Left hindlimb (tissue), 1 donor: ENCODE data around the gene TOGARAM2.

Source experiments
- DNase-seq: peaks from one replicate; pipeline ENCODE4 v3.0.0-alpha.2; 2018

Gene TOGARAM2

DNA sequence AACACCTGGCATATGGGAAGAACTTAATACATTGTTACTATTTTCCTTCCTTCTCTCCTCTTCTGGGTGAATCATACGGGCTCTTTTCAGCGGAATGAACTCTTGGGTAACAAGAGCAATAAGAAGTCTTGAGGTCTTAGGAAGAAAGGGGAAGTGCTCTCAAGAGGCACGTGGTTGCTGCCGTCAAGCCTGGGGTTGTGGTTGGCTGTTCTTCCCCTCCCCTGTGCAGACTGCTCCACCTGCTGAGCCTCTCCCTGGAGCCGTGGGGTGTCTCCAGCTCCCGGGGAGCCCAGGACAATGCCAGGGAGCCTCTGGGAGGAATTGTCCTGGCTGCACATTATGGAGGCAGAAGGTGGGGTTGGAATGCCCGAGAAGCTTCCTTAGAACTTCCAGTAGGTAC, 19.4 kb downstream of the TOGARAM2 start:
- DNase-seq, result no peak

DNA sequence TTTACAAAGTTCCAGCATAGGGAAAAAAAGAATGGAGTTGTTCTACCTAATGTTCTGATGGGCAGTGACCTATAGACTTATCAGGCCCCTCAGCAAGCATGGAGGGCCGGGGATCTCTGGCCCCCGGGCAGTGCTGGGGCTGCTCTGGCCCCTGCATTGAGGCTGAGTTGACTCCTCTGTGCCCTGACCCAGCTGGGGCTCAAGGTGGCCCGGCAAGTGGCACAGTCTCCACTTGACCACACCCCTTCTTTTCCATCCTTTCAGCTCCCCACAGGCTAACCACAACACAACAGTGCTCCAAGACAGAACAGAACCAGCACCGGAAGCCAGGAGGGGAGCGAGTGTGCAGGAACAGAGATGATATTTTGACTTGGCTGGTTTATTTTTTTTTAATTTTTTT, 19.9 kb downstream of the TOGARAM2 start:
- DNase-seq, result no peak

DNA sequence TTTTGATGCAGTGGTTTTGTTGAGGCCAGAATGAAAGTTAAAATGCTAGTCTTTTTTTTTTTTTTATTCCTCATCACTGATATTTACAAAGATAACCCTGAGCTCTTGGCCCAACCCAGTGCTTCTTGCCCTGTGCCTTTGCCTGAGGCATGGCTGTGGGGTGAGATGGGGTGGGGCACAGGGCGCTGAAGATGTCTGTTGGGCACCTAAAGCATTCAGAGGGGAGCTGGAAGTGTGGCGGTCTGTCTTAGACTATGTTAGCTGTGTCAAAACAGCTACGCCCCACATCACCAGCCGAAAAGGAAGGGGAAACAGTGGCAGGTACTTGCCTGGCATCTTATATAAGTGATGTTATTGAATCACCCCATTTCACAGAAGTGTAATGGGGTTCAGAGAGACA, 20.7 kb downstream of the TOGARAM2 start:
- no peak for DNase-seq

DNA sequence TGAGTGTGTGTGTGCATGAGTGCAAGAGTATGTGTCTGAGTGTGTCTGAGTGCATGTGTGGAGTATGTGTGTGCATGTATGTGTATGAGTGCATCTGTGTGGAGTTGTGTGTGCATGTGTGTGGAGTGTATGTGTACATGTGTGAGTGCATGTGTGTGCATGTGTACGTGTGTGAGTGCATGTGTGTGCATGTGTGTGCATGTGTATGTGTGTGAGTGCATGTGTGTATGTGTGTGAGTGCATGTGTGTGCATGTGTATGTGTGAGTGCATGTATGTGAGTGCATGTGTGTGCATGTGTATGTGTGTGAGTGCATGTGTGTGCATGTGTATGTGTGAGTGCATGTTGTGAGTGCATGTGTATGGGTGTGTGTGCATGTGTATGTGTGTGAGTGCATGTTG, 23.7 kb downstream of the TOGARAM2 start:
- DNase-seq, result no peak

DNA sequence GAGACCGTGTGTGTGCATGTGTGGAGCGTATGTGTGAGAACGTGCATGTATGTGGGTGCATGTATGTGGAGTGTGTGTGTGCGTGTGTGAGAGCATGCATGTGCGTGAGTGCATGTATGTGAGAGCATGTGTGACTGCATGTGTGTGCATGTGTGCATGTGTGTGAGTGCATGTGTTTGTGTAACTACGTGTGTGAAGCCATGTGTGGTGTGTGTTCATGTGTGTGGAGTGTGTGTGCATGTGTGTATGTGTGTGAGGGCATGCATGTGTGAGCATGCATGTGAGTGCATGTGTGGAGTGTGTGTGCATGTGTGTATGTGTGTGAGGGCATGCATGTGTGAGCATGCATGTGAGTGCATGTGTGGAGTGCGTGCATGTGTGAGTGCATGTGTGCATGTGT, 24.2 kb downstream of the TOGARAM2 start:
- DNase-seq, result no peak

- DNase-seq, result no peak
Observed at GRCh38 chr2:29006092-29006979, 25.2 kb downstream of the TOGARAM2 start.

GRCh38 chr2:29006980-29007301, 25.8 kb downstream of the TOGARAM2 start:
- DNase-seq, result no peak

- no peak for DNase-seq
Observed at GRCh38 chr2:29009270-29009669, 28.2 kb downstream of the TOGARAM2 start.

GRCh38 chr2:29009711-29010677, 28.9 kb downstream of the TOGARAM2 start:
- no peak for DNase-seq

DNA sequence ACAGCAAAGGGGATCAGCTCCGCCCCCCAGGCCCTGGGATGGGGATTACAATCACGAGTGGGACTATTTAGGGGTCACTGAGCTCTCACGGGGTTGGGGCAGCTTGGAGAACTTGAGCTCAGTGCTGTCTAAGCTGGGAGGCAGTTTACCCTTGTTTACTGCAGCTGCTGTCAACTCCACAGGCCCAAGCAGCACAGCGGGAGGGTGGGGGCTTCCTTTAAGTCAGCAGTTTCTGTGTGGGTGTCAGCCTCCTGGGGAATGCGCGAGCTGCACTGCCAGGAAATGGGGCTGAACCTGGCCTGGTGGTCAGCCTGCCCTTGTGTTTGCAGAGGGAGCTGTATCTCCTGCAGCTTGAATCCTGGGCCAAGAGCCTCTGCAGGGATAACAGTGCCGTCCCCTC, 29.8 kb downstream of the TOGARAM2 start:
- peak; percentile 72 for DNase-seq

DNA sequence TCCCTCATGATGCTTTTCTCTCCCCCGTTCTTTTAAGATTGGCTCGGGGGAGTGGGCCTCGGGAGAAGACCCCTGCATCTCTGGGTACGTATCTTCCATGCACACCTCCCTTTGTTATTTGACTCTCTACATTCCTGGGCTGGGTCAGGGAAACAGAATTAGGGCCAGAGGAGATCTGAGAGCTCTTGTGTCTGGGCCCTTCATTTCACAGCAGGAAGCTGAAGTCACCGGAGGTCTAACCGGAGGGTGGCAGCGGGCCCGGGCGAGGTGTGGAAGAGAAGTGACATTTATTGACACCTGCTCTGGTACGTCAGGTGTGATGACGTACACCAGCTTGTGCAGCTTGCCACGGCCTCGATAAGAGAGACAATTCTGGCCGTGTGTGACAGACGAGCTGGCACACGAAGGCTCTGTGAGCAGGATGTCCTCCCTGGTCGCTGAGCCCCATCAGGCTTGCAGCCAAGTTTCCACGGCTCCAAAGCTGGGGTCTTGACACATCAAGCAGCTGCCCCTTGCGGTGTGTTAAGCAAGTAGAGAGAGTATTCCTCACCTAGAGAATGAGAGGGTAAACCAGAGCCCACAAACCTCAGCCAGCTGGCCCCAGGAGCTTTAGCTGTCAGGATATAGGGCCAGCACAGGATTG, 30.4 kb downstream of the TOGARAM2 start:
- DNase-seq, result peak; percentile 64

GRCh38 chr2:29012211-29012681, 31.1 kb downstream of the TOGARAM2 start:
- DNase-seq, result peak; percentile 48

DNA sequence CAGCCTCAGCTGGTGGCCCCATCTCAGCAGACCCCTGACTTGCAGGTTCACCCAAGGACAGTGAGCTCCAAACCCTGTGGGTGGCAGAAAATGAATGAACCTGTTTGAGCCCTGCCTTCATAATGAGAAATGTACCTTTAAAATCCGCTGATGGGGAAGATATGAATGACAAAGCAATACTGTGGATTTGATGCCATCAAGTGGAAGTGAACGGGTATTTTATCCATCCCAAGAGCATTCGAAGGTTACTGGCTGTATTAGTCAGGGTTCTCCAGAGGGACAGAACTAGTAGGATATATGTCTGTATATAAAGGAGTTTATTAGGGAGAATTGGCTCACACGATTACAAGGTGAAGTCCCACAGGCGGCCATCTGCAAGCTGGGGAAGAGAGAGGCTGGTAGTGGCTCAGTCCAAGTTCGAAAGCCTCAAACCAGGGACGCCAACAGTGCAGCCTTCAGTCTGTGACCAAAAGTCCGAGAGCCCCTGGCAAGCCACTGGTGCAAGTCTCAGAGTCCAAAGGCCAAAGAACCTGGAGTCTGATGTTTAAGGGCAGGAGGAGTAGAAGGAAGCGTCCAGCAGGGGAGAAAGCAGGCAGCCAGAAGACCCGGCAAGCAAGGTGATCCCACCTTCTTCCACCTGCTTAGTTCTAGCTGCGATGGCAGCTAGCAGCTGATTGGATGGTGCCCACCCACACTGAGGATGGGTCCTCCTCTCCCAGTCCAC, 32.1 kb downstream of the TOGARAM2 start:
- DNase-seq, result no peak

GRCh38 chr2:29014331-29014730, 33.2 kb downstream of the TOGARAM2 start:
- no peak for DNase-seq

DNA sequence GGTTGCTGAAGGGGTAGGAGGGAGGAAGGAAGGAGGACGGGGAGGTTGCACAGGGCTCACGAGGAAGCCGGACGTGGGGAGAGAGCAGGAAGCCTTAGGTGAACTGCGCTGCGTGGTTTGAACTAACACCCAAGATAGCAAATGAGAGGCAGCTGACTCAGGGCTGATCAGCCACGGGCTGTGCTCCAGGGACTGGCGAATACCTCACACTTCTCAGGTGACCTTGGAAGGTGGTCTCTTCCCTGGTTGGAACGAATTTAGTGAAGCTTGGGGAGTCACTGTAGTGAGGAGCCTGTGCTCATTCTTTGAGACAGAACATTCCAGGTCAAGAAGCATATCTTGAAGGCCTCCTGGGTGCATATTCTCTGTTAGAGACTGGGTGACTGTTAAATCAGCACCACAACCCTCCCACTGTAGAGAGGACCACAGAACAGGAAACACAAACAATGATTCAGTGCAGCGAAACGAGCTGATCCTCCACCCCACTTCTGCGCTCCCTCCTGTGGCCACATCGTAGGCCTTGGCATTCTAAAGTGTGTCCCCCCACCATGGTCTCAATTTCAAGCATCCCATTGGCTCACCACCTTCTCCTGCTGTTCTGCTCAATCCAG, 33.8 kb downstream of the TOGARAM2 start:
- DNase-seq, result no peak

DNA sequence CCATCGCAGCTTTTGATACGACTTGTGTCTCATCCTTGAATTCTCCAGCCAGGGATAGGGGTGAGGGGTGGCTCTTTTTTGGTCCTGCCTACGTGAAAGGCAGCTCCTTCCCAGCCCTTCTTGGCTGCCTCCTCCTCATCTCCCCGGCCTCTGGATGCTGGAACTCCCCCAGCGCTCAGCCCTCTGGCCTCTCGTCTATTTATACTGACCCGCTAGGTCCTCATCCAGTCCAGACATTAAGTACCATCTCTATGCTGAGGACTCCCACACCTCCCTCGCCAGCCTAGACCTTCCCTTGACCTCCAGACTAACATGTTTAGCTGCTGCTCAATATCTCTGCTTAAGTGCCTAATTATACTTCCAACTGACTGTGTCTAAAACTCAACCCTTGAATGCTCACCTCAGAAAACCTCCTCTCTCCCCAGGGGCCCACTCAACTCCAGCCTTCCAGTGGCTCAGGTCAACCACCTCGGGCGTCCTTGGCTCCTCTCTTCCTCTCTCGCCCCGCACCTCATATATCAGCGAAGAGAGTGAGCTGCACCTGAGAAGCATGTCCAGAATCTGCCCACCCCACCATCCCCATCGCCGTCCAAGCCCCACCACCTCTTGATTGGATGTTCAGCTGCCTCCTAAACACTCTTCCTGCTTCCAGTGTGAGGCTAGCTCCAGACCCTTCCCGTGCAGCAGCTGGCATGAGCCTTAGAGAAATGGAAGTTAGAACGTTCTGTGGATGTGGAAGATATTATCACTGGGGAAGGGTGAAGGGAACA, 34.8 kb downstream of the TOGARAM2 start:
- DNase-seq, result no peak

DNA sequence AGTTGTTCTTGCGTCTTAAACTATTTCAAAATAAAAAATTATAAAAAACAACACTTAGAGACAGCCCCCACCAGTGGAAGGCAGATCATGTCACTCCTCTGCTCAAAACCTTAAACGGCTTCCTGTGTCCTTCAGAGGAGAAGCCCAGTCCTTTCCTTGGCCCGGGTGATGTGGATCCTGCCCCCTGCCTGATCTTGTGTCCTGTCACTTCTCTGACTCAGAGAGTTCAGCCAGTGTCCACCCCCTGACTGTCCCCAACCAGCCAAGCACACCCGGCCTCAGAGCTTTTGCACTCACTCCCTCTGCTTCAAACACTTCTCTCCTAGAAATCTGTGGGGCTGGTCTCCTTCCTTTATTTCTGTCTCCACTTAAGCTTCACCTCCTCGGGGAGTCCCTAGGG, 35.4 kb downstream of the TOGARAM2 start:
- no peak for DNase-seq

- no peak for DNase-seq
Observed at GRCh38 chr2:29017716-29018435, 36.8 kb downstream of the TOGARAM2 start.

GRCh38 chr2:29021886-29022285, 40.8 kb downstream of the TOGARAM2 start:
- no peak for DNase-seq

DNA sequence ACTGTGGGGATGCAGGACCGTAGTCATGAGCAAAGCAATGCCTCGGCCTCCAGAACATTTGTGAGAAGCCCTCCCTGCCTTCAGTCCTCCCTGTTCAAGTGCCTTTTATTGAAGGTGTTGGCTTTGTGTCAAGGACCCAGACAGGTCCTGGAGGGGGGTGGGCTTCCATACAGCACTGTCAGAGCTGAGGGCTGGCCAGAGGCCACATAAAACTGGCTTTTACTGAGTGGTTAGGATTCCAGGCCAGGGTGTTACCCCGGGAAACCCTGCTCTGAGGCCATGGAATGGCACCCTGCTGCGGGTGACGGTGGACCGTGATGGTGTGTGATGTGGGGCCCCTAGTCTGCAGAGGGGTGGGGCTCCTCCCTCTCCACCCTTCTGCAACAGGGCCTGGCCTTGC, 41.6 kb downstream of the TOGARAM2 start:
- DNase-seq, result no peak

GRCh38 chr2:29023188-29023587, 42.1 kb downstream of the TOGARAM2 start:
- DNase-seq, result no peak
